ENCODE measurements around the gene XPC.

Gene XPC

DNA sequence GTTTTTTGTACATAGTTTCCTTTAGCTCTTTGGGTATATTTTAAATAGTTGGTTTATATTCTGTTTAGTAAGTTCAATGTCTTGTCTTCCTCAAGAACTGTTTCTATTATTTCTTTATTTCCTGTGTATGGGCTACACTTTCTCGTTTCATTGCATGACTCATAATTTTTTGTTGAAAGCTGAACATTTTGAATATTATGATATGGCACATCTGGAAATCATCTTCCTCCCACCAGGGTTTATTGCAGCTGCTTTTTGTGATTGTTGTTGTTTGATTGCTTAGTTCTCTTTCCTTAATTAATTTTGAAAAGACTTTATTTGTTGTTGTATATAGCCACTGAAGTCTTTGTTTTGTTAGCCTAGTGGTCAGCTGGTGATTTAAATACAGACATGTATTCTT lies 44.1 kb upstream of the XPC start:
- no peak overlapping the region for H3K4me3 ChIP-seq (ENCODE audit: low read depth, low read length)
- TF ChIP-seq, protein P1, sequence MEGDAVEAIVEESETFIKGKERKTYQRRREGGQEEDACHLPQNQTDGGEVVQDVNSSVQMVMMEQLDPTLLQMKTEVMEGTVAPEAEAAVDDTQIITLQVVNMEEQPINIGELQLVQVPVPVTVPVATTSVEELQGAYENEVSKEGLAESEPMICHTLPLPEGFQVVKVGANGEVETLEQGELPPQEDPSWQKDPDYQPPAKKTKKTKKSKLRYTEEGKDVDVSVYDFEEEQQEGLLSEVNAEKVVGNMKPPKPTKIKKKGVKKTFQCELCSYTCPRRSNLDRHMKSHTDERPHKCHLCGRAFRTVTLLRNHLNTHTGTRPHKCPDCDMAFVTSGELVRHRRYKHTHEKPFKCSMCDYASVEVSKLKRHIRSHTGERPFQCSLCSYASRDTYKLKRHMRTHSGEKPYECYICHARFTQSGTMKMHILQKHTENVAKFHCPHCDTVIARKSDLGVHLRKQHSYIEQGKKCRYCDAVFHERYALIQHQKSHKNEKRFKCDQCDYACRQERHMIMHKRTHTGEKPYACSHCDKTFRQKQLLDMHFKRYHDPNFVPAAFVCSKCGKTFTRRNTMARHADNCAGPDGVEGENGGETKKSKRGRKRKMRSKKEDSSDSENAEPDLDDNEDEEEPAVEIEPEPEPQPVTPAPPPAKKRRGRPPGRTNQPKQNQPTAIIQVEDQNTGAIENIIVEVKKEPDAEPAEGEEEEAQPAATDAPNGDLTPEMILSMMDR (IDR thresholded peaks at IDR 0.05; ENCODE audit: control insufficient read depth, extremely low read depth, insufficient read depth), result no peak
- DNase-seq (ENCODE audit: low read depth), result no peak

DNA sequence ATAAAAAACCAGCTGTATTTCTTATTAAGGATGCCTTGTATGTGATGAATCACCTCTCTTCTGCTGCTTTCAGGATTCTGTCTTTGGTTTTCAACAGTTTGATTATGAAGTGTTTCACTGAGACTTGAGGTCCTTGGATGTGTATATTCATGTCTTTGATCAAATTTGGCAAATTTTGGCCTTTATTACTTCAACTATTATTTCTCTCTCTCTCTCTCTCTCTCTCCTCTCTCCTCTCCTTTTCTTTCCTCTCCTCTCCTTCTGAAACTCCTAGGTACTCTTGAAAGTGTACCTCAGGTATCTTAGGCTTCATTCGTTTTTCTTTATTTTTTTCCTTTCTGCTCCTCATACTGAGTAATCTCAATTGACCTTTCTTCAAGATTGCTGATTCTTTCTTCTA lies 43.5 kb upstream of the XPC start:
- no peak for DNase-seq (ENCODE audit: low read depth)
- H3K4me3 ChIP-seq (ENCODE audit: low read depth, low read length), result no peak overlapping the region
- TF ChIP-seq, protein P1 (IDR thresholded peaks at IDR 0.05; ENCODE audit: control insufficient read depth, extremely low read depth, insufficient read depth), result no peak

DNA sequence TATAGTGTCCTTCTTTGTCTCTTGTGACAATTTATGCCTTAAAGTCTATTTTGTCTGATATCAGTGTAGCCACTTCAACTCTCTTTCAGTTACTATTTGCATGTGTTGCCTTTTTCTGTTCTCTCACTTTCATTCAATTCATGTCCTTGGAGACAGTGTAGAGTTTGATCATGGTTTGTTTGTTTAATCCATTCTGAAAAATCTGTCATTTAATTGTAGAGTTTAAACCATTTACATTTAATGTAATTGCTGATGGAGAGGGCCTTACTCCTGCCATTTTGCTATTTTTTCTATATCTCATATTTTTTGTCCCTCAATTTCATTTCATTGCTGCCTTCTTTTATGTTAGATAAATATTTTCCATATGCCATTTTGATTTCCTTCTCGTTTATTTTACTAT lies 42.5 kb upstream of the XPC start:
- TF ChIP-seq, protein P1 (IDR thresholded peaks at IDR 0.05; ENCODE audit: control insufficient read depth, extremely low read depth, insufficient read depth), result no peak
- H3K4me3 ChIP-seq (ENCODE audit: low read depth, low read length), result no peak overlapping the region
- no peak for DNase-seq (ENCODE audit: low read depth)

GRCh38 chr3:14218355-14218754 lies 40.0 kb upstream of the XPC start:
- no peak overlapping the region for H3K4me3 ChIP-seq (ENCODE audit: low read depth, low read length)
- DNase-seq (ENCODE audit: low read depth), result no peak
- TF ChIP-seq, protein P1 (IDR thresholded peaks at IDR 0.05; ENCODE audit: control insufficient read depth, extremely low read depth, insufficient read depth), result no peak

GRCh38 chr3:14216257-14217048 lies 38.1 kb upstream of the XPC start:
- no peak overlapping the region for H3K4me3 ChIP-seq (ENCODE audit: low read depth, low read length)
- TF ChIP-seq, protein P1 (IDR thresholded peaks at IDR 0.05; ENCODE audit: control insufficient read depth, extremely low read depth, insufficient read depth), result no peak
- no peak for DNase-seq (ENCODE audit: low read depth)

DNA sequence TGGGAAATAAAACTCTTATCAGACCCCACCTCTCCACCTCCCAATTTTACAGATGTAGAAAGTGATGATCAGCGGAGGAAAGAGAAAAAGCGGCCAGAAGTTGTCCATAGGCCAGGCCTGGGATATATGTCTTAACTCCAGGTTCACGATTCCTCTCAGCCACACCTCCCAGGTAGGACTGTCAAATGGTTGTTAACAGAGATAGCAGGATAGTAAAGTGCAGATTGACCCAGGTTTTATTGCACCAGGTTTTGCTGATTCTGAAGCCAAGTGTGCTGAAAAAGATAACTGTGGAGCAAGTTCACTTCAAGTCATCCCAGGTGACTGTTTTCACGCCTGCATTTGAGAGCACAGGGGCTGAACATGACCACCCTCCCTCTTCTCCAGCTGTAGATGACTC lies 36.4 kb upstream of the XPC start:
- DNase-seq (ENCODE audit: low read depth), result no peak
- TF ChIP-seq, protein P1 (IDR thresholded peaks at IDR 0.05; ENCODE audit: control insufficient read depth, extremely low read depth, insufficient read depth), result no peak

More for the DNA sequence above, 36.4 kb upstream of the XPC start:
- H3K4me3 ChIP-seq (ENCODE audit: low read depth, low read length), result no peak overlapping the region

Data from LNCaP clone FGC (cell line).